GM19035 (cell line): Measurements from ENCODE around the gene GALNT14.

Experiments used
- ATAC-seq: cut with Tn5 transposase; IDR thresholded peaks from one replicate; pipeline ENCODE4 v1.9.1; 2021; ENCODE audit not compliant: unreplicated experiment

Gene GALNT14

DNA sequence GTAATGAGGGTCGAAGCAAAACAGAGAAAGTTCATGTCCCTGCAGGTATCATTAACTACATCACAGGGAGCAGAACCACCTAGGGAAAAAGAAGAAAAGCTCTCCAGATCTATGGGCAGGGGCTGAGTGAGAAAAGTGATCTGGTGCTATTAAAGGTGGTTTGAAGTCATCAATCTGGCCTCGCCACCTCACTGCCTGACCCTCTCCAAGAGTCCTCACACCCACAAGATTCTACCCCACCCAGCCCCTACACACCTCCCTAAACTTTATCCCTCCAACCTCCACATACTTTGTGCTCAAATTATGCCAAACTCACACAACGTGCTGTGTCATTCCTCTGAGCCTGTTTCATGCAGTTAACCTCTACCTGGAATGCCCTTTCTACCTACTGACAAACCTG, 2.2 kb downstream of the GALNT14 start:
- no peak for ATAC-seq

DNA sequence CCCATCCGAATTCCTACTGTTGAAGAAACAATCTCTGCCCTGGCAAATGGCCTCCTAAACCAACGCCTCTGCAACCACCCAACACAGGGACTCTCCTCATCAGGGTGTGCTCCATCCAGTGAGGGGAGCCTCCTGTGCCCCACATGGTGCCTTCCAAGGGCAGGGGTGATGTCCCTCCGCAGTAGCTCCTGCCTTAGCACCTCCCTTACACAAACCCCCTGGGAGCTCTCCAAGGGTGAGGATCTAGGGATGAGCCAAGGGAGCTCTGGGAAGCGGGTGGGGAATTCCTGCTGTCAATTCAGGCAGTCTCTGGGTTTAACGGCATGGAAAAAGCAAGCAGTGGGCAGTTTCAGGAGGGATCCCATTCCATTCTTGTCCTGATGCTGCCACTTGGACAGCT, 3.8 kb downstream of the GALNT14 start:
- ATAC-seq, result no peak

DNA sequence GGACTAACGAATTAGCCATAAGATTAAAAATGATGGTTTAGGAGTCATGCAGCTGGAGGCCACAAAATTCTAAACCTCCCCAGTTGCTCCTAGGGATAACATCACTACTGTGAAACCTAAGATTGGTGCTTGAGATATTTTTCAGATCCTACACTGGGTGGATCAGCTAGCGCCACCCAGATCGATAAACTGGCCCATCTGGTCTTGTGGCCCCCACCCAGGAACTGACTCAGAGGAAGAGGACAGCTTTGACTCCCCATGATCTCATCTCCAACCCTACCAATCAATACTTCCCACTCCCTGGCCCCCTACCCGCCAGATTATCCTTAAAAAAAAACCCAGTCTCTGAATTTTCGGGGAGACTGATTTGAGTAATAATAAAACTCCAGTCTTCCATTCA, 5.5 kb downstream of the GALNT14 start:
- ATAC-seq, result no peak

DNA sequence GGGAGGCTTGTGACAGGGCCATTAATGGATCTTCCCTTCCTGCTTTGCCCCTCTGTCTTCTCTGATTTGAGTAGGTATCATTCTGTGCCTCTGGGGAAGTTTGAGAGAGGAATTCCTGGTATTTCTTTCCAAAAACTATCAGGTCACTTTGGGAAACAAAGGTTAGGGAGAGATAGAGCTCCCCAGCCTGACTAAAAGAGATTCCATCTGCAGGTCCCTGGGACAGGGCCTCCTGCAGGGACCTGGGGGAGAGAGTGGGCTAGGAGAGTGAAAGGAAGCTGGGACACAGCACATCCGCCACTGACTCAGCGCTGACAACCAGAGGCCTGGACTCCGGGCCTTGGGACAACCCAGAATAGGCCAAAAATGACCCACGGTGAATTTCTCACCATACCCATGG, 6.4 kb downstream of the GALNT14 start:
- no peak for ATAC-seq

DNA sequence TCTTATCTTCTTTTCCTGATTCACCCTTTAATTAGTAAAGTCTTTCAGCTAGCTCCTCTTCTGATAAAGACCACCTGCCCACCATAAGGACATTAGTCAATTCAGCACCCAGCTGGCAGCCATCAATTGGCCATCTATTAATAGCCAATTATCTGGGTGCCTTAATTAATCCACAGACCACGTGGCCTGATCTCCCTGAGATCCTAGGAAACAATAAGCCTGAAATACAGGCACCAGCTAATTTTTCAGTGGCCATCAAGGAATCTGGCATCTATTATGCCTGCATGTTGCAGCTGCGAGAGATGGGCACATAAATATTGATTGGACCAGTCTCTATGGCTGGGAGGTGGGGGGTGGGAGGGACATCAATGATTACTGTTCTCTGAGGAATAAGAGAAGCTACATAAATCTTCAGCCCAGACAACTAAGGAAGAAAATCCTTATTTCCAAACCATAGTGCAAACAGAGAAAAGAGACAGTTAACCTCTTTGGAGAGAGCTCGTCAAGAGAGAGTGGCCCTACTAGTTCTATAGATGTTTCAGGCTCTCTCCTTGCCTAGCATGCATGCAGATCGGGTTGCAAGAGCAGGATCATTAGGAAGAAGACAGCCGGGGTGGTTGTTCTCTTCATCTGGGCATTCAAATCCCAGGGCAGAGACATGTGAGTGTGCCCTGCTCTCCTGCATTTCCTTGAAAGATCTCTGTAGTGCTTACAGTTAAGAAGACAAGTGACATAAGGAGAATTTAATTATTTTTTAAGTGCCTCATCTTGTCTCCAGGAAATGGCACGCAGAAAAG, 8.7 kb downstream of the GALNT14 start:
- ATAC-seq, result no peak

DNA sequence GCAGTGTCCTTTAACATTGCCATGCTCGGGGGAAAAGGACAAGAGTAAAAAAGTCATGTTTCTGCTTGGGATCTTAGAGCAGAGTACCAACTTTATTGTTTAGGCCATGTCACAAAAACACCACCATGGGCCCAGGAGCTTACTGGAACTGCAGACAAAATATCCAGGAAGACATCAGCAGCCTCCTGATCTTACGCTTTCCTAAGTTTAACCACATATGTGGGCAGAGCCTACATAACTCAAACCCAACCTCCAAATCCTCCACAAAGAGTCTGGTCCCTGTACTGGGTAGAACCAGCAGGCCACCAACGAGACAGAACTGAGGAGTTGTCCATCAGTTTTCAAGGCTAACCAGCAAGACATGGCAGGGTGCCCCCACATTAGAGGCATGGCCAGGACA, 10.3 kb downstream of the GALNT14 start:
- no peak for ATAC-seq

DNA sequence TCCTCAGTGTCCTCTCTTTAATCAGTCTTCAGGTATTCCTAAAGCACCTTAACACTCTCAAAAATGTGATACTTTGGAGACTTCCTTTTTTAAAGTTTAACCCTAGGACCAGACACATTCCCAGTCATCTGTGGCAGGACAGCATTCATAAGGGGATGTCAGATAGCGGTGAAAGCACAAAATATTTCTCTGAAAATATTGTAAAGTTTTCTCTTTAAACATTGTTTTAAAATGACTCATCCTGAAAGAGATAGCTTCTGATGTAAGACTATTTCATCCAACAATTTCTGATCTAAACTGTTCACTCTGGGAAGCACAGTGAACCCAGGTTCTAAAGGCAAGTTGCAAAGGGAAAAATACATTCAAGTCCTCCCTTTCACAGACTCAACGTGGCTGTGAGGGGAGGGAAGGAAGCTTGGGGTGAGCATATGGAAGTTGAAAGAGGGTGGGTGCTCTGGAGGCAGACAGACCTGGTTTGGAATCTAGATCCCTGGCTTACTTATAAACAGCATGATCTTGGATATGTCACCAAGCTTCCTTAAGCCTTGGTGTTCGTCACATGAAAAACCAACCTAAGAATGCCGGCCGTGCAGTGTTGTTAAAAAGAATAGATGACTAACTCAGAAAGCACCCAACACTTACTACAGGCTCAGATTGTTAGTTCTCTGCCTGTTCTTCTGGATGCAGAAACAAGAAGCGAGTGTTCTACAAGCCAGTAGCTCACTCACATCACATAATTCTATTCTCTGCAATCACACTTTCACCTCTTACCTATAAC, 12.1 kb downstream of the GALNT14 start:
- no peak for ATAC-seq

DNA sequence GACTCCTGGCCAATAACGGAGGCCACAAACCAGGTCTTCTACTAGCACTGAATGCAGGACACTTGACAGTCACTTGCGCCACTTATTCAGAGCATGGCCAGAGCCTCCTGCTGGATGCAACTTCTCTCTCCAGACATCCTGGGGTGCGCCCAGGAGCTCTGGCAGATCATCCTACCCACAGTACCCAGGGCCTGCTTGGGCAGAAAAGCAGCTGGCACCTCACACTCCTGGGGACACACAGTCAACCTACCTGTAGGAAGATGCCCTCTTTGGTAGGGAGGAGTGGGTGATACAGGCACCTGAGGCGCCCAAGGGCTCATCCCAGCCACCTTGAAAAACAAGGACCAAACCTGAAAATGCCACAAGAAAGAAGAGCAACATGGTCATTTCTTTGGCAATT, 13.3 kb downstream of the GALNT14 start:
- no peak for ATAC-seq

DNA sequence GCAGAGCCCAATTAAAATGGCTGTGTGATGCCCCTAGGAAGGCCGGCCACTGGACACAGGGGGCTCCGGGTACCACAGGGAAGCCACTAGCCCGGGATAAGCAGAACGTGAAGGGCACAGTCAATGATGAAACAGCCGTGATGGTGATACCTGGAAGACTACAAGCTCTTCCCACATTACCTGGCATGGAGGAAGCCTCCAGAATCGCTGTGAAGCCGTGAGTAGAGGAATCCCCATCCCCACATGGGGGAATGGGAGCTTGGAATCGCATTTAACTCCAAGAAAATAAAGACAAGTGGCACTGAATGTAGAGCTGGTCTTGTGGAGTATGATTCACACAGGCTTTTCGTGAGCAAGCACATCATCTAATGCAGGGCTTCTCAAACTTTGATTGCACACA, 16.1 kb downstream of the GALNT14 start:
- ATAC-seq, result no peak

DNA sequence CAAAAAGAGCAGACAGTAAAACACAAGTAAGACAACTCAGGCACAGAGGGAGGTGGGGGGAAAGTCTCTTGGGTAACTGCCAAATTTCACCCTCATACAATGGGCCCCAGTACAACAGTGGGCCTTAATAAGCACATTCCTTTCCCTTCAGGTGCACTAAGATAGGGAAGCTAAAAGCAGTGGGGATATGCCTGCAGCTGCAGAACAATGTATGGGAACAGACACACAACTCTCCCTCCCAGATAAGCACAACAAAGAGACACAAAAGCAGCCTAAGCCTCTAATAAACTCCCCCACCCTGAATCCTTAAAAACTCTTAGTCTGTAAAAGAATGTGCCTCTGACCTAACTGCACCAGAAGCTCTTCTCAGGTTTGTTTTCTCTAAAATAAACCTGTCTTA, 24.5 kb downstream of the GALNT14 start:
- no peak for ATAC-seq

DNA sequence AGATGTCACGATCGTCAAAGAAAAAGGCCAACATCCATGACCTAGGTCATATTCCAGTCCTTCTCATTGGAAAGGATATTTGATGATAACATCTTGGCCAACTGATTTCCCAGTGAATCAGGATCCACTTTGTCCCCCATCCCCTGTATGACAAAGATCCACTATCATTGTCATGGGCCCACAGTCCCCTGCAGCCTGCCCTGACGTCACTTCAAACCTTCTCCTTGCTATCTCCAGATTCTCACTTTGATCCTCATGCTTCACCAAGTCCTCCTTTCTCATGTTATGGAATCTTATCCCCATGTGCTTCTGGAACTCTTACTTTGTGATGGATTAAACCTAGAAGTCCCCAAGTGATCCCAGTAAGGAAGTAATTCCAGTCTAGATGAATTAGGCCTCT, 25.7 kb downstream of the GALNT14 start:
- ATAC-seq, result no peak

DNA sequence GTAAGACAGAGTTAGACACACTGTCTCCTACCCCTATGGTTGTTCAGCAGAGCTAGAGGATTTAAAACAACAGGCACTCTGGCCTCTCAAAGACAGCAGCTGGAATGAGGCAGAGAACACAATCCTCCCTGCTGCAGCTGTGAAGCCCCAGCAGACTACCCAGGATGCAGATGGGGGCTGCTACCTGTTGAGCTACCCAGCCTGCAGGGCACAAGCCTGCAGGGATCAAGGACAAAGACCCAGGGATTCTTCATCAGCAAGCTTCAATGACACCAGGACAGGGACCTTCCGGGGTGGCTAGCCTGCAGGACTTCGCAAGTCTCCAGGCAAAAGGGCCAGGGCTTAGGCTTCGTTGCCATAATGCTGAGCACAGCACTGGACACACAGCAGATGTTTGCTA, 27.2 kb downstream of the GALNT14 start:
- ATAC-seq, result no peak

DNA sequence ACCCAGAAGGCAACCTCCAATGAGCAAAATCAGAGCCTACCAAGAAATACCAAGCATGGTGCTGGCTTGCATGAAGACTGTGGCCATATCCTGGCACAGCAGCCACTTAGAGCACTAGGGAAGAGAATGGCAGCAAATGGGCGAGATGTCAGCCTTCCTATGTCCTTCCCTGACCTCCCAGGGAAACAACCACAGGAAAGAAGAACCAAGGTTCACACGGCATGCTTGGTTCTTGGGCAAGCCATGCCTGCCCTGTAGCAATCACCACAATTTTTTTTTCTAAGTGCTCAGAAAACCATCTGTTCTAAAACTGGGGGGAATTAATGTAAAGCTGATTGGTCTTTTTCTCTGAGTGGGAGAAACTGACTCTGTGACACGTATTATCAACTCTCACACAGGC, 27.8 kb downstream of the GALNT14 start:
- ATAC-seq, result no peak

DNA sequence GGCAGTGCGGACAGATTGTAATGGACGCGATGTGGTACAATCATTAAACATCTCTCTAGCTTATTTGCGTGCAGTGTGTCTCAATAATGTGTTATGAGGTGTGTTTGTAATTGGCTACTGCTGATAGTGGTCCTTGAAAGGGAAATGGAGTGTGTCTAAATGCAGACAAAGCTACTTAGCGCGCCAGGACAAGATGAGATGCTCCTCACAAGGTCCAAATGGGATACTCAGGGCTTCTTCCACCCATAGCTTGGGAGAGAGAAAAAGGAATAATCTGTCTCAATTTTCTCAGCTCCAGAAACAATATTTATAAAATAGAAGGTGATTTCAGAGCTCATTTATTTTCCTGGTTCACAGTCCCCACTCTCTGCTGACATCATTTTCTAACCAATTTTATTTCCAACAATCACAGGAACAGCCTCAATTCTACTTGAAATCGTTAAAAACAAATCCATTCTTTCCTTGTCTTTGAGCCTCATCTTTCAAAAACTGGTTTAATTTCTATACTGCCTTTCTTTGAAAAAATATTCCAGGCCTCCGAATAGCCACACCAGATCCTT, 28.5 kb downstream of the GALNT14 start:
- no peak for ATAC-seq

DNA sequence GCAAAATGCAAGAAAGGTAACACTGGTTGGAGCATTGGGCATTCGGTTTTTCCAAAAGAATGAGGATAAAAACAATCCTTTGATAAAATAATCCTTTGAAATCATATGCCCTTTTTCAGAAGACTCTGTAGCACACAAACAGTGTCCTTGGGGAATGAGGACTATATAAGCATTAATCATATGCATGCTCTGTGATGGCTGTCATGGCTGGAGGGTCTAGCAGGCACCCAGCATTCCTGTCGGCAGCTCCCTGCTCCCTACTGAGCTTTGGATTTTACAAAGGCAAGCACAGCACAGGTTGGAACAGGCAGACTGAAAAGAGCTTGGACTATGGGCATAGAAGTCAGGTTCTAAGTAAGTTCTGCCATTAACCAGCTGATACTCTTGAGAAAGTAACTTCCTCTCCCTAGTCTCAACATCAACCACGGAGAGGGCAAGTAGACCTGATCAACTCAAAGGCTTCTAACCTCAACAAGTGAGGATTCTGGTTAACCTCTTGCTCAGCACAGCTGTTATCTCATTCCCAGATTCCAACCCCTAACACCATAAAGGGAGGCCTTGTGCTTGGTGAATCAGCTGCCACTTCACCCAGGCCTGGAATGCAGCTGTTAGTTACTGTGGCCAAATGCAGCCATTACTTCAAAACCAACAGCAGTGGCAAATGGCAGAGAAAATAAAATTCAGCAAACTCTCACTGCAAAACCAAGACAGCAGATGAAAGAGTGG, 29.5 kb downstream of the GALNT14 start:
- no peak for ATAC-seq

DNA sequence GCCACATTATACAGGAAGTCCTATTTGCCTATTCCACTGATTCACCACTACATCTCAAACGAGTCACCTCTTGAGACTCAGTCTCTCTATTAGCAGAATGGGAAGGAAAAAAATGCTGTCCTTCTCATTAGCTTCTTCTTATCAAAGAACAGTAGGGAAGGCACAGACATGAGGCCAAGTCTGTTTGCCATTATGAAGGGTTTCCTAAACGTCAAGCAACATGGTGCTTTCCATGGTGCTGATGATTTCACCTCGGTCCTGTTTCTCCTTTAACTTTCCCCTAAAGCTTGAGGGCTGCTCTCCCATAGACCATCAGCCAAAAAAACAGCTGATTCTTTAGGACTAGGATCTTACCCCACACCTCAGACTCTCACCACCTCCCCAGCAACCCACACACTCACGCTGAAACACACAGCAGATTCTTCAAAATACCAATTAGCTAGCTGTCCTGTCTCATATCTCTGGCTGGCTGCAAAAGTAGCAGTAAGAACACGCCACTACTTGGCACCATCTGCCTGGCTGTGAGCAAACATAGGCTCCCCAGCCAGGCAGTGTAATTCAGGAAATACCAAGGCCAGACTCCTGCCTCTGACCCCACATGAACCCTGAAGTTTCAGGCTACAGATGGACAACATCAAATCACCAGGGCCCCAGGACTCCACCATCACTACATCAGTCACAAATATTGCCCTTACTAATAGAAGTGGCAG, 30.5 kb downstream of the GALNT14 start:
- ATAC-seq, result no peak

DNA sequence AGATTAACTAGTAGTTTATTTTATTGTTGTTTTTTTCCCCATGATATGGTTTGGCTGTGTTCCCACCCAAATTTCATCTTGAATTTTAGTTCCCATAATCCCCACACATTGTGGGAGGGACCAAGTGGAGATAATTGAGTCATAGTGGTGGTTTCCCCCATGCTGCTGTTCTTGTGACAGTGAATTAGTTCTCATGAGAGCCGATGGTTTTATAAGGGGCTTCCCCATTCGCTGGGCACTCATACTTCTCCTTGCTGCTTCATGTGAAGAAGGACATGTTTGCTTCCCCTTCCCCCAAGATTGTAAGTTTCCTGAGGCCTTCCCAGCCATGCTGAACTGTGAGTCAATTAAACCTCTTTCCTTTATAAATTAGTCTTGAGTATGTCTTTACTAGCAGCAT, 36.5 kb downstream of the GALNT14 start:
- no peak for ATAC-seq

DNA sequence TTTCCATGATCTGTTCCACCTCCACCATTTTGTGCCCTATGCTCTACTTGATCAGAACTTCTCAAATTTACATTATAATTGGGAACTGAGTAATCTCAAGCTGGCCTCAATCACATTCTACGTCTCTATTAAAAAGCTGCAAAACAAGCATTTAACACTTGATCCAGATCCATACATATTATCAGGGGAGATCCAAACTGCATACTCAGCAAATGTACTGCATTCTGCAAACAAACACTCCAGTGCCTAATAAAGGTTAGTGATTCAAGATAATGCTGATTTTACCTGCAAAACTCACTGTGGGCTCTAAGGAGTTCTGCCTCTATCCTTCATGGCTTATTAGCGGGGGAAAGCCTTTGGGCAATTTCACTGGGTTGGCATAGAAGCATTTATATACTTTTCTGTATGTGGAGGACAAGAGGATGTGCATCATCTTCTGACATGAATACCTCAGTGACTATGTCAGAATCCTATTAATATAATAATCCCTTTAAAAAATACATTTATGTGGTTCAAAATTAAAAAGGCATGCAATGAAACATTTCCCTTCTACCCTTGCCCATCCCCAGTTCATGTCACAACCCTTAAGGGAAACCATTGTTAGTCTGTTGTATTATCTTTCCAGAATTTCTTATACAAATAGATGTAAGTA, 40.2 kb downstream of the GALNT14 start:
- no peak for ATAC-seq

DNA sequence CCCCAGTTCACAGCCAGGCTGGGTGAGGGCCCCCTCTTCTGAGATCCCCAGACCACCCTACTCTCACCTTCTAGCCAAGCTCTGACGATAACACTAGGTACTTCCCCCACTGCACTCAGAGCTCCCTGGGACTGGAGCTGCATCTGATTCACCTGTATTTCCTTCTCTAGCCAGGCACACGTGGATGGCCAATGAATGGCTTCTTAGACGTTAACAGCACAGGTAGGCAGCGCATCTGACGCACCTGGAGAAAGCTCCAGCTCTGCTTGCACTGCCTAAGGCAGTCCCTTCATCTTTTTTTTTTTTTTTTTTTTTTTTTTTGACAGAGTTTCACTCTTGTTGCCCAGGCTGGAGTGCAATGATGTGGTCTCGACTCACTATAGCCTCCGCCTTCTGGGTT, 48.1 kb downstream of the GALNT14 start:
- no peak for ATAC-seq

DNA sequence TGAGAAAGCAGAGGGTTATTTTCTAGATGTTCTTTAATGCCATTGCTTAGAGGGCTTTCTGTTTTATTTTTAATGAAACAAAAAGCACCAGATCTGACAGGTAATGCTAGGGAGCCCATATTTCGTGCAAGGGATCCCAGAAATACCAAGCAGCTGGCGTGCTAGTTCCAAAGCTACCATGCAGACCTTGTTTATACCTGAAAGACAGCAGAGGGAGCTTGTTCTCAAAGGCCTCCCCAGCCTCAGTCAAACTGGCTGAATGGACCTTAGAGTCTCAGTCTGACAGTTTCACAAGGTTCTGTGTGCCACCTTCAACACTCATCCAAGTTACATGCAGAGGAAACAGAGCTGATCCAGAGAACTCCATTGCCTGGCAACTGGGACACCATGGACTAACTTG, 48.6 kb downstream of the GALNT14 start:
- ATAC-seq, result no peak
